NCI-H1930 (cell line): ENCODE data around the gene SLC25A46.
"Not testable (repeated sequence)": the region's sequence is repeated elsewhere in the genome, so short reads cannot be mapped to it uniquely, and the experiment has no call there.

Experiments
- DNase-seq, 2 experiments: peaks; one replicate each; lab custom pipeline; 2025; lab: John Stamatoyannopoulos, UW

The SLC25A46 gene

DNA sequence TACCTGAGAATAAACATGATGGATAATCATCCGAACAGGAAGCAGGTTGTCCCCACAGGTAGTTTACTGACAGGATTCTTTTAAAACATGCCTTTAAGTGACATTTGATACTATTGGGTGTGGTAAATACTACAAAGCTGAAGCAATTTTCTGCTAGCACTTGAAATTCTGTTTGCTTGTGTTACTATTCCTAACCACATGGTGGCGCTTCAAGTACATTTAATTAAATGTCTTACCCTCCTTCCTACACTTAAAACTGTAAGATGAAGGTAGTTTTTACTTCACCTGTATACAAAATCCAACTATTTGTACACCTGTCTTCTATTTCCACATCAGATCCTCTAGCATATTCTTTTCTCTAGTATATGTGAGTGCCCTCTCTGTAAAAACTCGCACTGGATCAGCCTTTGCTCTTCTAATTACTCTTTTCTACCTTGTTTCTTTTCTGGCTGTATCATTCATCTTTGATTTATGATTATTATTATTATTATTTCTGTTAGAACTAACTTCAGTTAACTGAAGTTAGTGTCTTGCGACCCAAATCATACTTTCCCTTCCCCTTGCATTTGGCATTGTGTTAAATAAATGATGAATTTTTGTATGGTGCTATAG is 18.4 kb downstream of the SLC25A46 start:
- no peak for DNase-seq

DNA sequence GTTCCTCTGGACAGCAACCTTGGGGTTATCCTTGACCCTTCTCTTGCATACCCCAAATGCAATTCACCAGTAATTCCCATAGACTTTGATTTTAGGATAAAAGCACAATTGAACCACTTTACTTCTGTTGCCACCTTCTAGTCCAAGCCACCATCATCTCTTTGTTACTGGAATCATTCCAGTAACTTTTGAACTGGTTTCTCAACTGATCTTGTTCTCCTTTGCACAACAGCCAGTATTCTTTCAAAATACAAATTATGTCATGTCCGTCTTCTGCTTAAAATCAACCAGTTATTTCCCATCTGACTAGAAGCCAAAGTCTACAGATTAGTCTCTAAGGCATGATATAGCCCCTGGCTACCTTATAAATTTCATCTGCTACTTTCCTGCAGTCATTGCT is 21.4 kb downstream of the SLC25A46 start:
- no peak for DNase-seq

DNA sequence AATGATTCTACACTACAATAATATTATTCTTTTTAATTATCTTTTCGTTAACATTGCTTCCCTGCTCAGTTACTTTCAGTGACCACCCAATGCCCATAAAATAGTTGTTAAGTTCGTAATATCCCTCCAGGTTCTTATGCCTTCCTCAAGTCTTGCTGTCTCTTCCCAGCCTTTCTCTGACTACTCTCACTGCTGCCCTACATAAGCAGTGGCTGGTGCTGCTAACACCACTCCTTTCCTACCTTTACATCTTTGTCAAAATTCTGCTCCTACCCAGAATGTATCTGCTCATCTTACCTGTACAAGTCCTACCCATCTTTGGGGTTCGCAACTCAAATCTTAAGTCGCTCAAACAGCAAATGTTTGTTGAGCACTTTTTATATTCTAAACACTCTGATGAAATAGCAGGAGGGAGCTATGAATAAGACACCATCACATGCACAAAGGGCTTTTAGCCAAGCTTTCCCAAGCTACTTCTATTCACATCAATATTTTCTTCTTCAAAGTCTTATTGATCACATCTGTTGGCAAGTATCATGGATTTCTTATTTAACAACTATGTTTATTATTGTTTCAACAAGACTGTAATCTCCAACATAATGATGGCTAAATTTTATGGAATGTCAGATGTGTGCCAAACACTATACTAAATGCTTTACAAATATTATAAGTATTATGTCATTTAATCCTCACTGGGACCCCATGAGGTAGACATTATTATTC is 29.5 kb downstream of the SLC25A46 start:
- DNase-seq: no peak

DNA sequence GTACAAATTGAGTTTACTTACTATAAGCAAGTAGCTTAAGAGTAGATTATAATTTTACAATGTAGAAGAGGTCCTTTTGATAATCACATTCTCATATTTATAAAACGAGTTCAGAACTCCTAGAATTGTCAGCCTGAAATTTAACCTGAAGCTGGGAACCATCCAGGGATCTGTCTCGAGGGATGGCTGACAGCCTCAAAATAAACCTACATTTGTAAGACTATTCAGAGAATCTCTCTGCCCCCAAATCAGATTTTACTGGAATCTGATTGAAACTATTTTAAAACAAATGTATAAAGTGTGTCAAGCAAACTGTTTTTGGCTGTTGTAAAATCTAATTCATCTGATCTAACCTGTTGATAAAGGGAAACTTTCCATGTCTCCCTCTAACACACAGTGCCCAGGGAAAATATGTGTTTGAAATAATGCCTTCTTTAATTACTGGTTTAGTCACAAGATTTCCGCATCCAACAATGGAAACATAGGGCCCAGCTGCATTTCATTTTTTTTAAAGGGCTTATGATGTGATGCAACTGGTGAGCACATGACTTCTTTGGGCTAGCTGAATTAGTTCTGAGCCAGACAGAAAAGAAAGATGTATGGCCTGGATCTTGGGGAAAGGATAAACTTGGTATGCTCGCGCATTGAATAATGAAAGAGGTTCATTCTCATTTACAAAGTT is 30.3 kb downstream of the SLC25A46 start:
- DNase-seq: no peak

DNA sequence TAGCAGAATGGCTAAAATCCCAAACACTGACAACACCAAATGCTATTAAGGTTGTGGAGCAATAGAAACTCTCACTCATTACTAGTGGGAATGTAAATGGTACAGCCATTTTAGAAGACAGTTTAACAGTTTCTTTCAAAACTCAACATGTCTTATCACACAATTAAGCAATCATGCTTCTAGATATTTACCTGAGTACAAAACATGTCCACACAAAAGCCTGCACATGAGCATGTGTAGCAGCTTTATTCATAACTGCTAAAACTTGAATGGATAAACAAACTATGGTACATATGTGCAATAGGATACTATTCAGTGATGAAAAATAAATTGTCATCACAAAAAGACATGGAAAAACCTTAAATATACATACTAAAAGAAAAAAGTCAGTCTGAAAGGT is 31.5 kb downstream of the SLC25A46 start:
- no peak for DNase-seq

DNA sequence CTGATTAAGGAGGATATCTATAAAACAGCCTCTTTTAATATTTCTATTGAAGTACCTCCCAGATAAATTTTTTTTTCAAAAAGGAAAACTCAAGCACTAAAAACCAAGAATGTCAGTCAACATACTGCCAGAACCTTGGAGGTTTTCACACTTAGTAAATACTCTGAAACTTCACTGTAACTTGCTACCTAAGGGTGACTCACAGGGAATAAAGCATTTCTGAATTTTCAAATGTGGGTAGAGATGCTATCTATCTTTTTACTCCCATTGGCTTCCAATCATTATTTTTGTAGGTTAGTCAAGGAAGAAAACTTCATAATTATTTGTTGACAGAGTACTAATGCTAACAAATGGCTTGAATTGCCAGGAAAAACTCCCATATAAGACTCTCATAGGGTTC is 46.1 kb downstream of the SLC25A46 start:
- DNase-seq: no peak

DNA sequence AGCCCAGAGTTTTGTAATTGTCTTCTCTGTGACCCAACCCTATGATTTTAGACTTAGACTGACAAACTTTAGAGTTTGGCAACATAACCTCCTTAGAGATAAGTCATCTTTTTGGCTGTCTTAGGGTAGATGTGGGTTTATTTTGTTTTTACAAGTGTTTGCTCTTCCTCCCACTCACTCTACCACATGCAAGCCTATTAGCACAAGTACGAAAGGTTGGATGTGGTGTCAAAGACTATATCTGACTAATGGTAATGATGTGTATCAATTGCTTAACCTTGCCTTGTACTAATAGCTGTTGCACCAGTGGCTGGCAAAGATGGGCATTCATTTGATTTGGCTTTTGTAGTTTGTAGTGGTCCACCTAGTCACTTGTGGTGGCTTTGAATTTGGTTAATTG is 46.5 kb downstream of the SLC25A46 start:
- no peak for DNase-seq

DNA sequence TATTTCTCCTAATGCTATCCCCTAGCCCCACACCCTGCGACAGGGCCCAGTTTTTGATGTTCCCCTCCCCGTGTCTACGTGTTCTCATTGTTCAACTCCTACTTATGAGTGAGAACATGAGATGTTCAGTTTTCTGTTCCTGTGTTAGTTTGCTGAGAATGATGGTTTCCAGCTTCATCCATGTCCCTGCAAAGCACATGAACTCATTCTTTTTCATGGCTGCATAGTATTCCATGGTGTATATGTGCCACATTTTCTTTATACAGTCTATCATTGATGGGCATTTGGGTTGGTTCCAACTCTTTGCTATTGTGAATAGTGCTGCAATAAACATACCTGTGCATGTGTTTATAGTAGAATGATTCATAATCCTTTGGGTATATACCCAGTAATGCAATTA is 49.2 kb downstream of the SLC25A46 start:
- not testable (repeated sequence) for DNase-seq

DNA sequence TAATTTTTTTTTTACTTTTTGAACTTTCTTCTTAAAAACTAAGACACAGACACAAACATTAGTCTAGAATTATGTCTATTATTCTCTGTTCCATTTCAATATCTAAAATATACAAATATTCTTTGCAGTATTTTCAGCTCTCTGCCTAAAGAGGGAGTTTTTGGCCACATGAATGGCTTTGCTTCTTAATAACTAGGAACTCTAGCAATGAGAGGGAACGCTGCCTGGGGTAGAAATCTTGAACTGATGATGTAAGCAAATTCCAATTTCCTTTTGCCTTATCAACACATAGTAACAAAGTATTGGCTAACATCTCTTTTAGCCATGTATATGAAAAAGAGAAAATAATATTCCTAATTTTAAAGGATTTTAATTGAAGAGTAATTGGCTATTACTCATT is 51.9 kb downstream of the SLC25A46 start:
- no peak for DNase-seq

DNA sequence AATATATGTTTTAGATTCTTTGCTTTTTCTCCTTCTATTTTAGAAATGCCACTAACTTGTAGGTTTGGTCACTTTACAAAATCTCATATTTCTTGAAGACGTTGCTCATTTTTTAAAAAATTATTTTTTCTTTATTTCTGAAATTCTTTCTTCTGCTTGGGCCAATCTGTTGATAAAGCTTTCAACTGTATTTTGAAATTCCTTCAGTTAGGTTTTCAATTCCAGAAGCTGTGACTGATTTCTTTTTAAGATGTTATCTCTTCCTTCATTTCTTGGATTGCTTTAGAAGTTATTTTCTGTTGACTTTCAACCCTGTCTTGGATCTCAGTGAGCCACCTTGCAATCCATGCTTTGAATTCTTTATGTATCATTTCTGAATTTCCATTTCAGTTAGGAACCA is 64.2 kb downstream of the SLC25A46 start:
- DNase-seq: no peak

DNA sequence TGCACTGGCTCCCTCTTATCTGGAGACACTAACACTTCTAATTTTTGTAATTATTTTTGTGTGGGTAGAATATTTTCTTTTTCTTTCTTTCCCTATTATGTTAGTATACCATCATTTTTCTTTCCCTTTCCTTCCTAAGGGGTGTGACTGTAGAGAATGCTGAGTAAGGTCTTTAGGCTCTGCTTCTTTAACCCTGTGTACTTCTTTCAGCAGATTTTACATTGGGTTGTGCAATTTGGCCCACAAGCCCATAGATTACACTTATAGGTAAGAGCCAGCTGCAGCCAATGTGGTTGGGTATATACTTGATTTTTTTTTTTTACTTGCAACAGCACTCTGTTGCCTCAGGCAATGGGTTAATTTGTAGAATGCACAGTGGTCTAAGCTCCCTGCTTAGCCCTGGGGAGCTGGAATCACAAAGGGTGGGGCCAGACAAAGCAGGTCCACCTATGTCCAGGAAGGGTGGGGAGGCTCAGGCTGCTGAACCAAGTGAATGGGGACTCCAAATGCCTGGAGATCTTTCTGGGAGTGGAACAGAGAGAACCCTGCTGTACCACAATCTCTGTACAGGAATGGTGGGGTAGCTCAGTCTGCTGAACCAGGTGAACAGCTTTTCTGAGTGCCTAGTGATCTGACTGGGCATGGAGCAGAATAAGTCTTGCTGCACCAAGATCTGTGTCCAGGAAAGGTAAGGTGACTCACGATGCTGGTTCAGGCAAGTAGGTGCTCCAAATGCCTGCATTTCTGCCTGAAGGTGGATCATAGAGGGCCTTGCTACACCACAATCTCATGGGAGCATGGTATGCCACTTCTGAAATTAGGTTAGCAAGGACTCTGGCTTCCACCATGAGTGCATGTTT is 64.9 kb downstream of the SLC25A46 start:
- DNase-seq: no peak

DNA sequence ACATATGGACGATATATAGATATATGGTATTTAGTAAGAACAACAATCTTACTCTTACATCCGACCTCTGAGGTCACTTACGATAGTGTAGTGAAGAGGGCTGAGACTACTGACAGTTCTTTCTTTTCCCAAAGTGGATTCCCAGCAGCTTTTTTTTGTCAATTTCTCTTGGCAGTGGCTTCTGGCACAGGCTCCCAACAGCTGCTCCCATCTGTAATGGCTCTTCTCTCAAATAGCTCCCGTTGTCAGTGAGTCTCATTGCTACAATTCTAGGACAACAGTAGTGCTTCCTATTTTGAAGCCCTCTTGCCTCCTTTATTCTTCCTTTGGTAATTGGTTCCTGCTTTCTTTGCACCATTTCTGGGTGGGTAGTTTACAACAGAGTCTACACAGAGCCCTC is 68.4 kb downstream of the SLC25A46 start:
- no peak for DNase-seq

DNA sequence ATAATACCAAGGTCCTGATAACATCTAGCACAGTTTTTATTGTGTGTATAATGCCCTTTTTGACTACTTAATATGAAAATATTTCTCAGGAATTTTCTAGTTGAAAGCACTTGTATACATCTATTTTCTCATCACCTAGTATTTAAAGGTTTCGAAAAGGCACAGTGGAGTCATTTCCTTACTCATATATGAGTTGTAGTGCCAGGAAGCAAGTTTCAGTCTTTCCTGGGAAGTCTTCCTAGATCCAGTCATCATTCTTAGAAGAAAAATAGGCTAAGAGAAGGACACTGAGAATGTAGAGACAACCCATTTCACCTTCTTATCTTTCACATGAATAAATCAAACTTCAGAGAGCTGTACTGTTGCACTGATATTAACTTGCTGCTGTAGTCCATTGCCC is 70.2 kb downstream of the SLC25A46 start:
- DNase-seq: no peak
